ENCODE results near the gene F2R.

GRCh38 chr5:76705574-76705973, 10.4 kb upstream of the F2R start:
- TF ChIP-seq CTCF (IDR thresholded peaks at IDR 0.05; ENCODE audit: low read depth, low read length) (no peak), EZH2phosphoT487 (IDR thresholded peaks at IDR 0.05; ENCODE audit: low read depth) (no peak)

All from OCI-LY3 (cell line).